Spinal cord (tissue), 10 donors: ENCODE results near the gene UBE2I. TPM values are rescaled to one million over a fixed set of nuclear protein-coding genes. Genes with fewer than 3 reads are reported as not detected.

ENCODE experiments used
- DNase-seq, 6 donors: peaks; one replicate each; pipeline versions ENCODE4 v3.0.0 to v3.0.0-alpha.2; 2013 to 2015; ENCODE audit warnings: low spot score in 6 of 6, low read depth in 4 of 6
- H3K27ac ChIP-seq: one replicate; pipeline ENCODE4 v1.5.1; 2013; ENCODE audit warnings: low read depth, low read length, control low read depth
- H3K27me3 ChIP-seq: one replicate; pipeline ENCODE4 v1.6.1; 2013; ENCODE audit warnings: low read length; ENCODE audit not compliant: control insufficient read depth, insufficient read depth
- H3K36me3 ChIP-seq: one replicate; pipeline ENCODE4 v1.6.1; 2013; ENCODE audit warnings: low read length; ENCODE audit not compliant: control insufficient read depth, insufficient read depth
- H3K4me1 ChIP-seq: one replicate; pipeline ENCODE4 v1.6.1; 2013; ENCODE audit warnings: low read length; ENCODE audit not compliant: control insufficient read depth, insufficient read depth
- H3K4me3 ChIP-seq: one replicate; pipeline ENCODE4 v1.5.1; 2013; ENCODE audit warnings: low read depth, low read length, control low read depth
- H3K9me3 ChIP-seq: one replicate; pipeline ENCODE4 v1.6.1; 2013; ENCODE audit warnings: low read length; ENCODE audit not compliant: control insufficient read depth, insufficient read depth
- WGBS: methylation state at CpG from one replicate; pipeline ENCODE4 v1.1.5; 2013; ENCODE audit warnings: missing lambda C conversion rate; ENCODE audit not compliant: insufficient coverage; 5-methylcytosine and 5-hydroxymethylcytosine counted together
- polyA plus RNA-seq, 2 donors: library from polyadenylated mRNA; unstranded; fragments of 120-200 nt; gene quantifications; one replicate each; pipeline ENCODE4 v1.2.1, GENCODE V29; 2013; ENCODE audit not compliant: insufficient read length in 2 of 2
- total RNA-seq, 2 donors: library from RNA; depleted of rRNA in 1 of 2; stranded (reverse); fragments of 120-200 nt in 1 of 2; fragments of >200 nt in 1 of 2; gene quantifications; one replicate each; pipeline versions ENCODE4 v1.2.3 to v1.2.4, GENCODE V29; 2013 to 2014
- donor health status: healthy.

Gene UBE2I
- total and polyA plus RNA-seq, 4 donors: 28.7 to 139 (median 82.3) TPM

- peak overlapping the region; percentile 71 for H3K4me3 ChIP-seq
- H3K9me3 ChIP-seq: no peaks in the 10 kb centered on the region
- H3K27ac ChIP-seq: no peak overlapping the region
- H3K36me3 ChIP-seq: peaks cover 47% of the 10 kb centered on the region
- no peaks in the 10 kb centered on the region for H3K27me3 ChIP-seq
- peaks cover 32% of the 10 kb centered on the region for H3K4me1 ChIP-seq
- DNase-seq: no peak
- 2% methylated on average over 14 of the region's 14 CpGs for WGBS
Observed at GRCh38 chr16:1310832-1311200, 1.4 kb downstream of the UBE2I start.

- Histone ChIP-seq H3K36me3 (peaks cover 51% of the 10 kb centered on the region), H3K9me3 (no peaks in the 10 kb centered on the region), H3K27ac (no peak overlapping the region), H3K4me1 (peaks cover 32% of the 10 kb centered on the region), H3K4me3 (peak overlapping the region; percentile 71), H3K27me3 (no peaks in the 10 kb centered on the region)
- no peak for DNase-seq
- 19% methylated on average over 13 of the region's 13 CpGs for WGBS
Observed at GRCh38 chr16:1311212-1311737, 1.8 kb downstream of the UBE2I start.

- H3K9me3 ChIP-seq: no peaks in the 10 kb centered on the region
- H3K4me1 ChIP-seq: peaks cover 32% of the 10 kb centered on the region
- no peak overlapping the region for H3K27ac ChIP-seq
- peaks cover 57% of the 10 kb centered on the region for H3K36me3 ChIP-seq
- H3K4me3 ChIP-seq: peak overlapping the region; percentile 71
- H3K27me3 ChIP-seq: no peaks in the 10 kb centered on the region
- WGBS: 64% methylated on average over 28 of the region's 35 CpGs
- no peak for DNase-seq
Observed at GRCh38 chr16:1311738-1312466, 2.5 kb downstream of the UBE2I start.

GRCh38 chr16:1312467-1312816 lies 3.0 kb downstream of the UBE2I start:
- WGBS: 91% methylated on average over 16 of the region's 16 CpGs
- peaks cover 63% of the 10 kb centered on the region for H3K36me3 ChIP-seq
- no peak overlapping the region for H3K27ac ChIP-seq
- no peak overlapping the region for H3K4me3 ChIP-seq
- no peak for DNase-seq
- no peaks in the 10 kb centered on the region for H3K9me3 ChIP-seq
- H3K4me1 ChIP-seq: peaks cover 28% of the 10 kb centered on the region
- H3K27me3 ChIP-seq: no peaks in the 10 kb centered on the region

DNA sequence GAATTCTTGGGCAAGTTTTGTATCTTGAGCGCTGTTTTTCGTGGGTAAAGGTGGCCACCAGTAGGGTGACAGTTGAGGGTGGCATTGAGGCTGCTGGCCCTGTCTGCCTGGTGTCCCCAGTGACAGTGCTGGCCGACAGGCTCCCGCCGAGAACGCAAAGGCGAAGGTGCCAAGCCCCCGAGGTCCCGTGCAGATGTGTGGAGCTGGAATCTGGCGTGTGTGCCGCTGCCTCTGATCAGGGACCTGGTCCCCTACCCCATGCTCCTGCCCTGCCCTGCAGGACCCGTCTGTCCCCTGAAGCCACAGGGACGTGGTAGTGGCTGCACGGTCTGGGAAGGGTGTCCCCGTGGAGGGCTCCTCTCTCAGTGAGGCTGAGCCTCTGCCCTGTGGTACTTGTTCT lies 3.5 kb downstream of the UBE2I start:
- Histone ChIP-seq H3K27me3 (no peaks in the 10 kb centered on the region), H3K27ac (no peak overlapping the region), H3K9me3 (no peaks in the 10 kb centered on the region), H3K36me3 (peaks cover 67% of the 10 kb centered on the region), H3K4me1 (peaks cover 28% of the 10 kb centered on the region), H3K4me3 (no peak overlapping the region)
- WGBS: 84% methylated on average over 15 of the region's 15 CpGs
- DNase-seq: no peak

DNA sequence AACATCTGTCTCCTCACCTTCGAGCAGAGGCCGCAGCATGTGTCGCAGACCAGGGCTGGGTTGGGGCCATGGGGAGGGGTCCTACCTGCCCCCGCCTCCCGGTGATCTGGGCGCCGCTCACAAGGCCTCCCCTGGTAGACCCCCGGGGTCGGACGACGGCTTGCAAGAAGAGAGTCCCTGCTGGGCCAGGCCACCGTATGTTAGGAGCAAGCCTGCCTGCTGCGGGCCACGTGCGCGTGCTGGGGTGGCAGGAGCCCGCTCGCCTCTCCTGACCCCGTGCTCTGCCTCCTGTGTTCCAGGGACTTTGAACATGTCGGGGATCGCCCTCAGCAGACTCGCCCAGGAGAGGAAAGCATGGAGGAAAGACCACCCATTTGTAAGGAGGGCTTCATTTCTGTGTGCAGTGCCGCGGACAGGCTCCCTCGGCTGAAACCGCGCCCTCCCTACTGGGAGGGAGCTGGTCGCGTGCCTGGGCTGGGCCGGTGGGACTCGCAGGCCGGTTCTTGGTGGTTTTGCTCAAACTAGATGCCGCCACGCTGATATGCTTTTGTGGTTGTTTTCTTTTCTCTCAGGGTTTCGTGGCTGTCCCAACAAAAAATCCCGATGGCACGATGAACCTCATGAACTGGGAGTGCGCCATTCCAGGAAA lies 4.4 kb downstream of the UBE2I start:
- Histone ChIP-seq H3K27ac (no peak overlapping the region), H3K4me3 (no peak overlapping the region), H3K4me1 (peaks cover 28% of the 10 kb centered on the region), H3K9me3 (no peaks in the 10 kb centered on the region), H3K36me3 (peaks cover 77% of the 10 kb centered on the region), H3K27me3 (no peaks in the 10 kb centered on the region)
- 91% methylated on average over 37 of the region's 38 CpGs for WGBS
- no peak for DNase-seq

- DNase-seq: no peak
- no peak overlapping the region for H3K4me3 ChIP-seq
Observed at GRCh38 chr16:1314399-1315068, 5.1 kb downstream of the UBE2I start.

DNA sequence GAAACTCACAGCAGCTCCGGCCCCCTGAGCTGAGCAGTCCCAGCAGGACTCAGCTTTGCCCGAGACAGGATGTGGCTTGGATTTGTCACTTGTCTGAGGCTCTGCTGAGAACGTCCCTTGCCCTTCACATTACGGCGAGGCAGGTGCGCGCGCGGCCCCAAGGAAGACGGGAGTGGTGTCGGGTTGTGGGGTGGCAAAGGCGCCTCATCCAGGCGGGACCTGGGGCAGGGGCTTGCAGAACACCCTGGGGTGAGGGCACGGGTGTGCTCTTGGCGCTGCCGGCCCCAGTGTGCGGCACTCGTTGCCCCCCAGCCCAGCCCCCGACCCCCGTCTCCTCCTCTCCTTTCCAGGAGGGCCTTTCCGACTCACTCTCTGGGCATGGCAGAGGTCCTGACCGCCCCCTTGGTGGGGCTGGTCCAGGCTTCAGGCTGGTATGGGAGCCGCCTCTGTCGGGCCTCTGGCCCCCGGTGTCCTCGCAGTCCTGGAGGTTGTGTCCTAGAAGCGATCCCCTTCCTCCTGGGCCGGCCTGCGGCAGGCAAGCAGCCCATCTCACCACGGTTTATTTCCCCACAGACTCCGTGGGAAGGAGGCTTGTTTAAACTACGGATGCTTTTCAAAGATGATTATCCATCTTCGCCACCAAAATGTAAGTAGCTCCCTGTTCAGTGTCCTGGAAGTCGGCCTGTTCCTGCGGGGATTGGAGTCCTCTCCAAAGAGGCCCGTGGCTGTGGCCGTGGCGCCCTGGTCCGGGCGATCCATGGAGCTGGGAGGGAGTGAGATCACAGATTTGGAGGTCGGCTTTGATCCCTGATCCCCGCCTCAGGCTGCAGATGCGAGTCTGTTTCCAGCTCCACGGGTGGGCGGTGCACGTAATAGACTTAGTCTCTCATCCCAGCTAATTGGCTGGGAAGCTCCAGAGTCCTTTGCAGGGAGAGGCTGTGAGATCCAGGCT lies 5.9 kb downstream of the UBE2I start:
- no peak for DNase-seq
- no peaks in the 10 kb centered on the region for H3K9me3 ChIP-seq
- no peak overlapping the region for H3K4me3 ChIP-seq
- H3K4me1 ChIP-seq: peaks cover 28% of the 10 kb centered on the region
- 89% methylated on average over 42 of the region's 46 CpGs for WGBS
- H3K27ac ChIP-seq: no peak overlapping the region
- no peaks in the 10 kb centered on the region for H3K27me3 ChIP-seq
- peaks cover 92% of the 10 kb centered on the region for H3K36me3 ChIP-seq

More at GRCh38 chr16:1314399-1315068, 5.1 kb downstream of the UBE2I start:
- no peaks in the 10 kb centered on the region for H3K9me3 ChIP-seq
- peaks cover 28% of the 10 kb centered on the region for H3K4me1 ChIP-seq
- H3K27ac ChIP-seq: no peak overlapping the region
- WGBS: 88% methylated on average over 28 of the region's 28 CpGs
- H3K36me3 ChIP-seq: peaks cover 83% of the 10 kb centered on the region
- H3K27me3 ChIP-seq: no peaks in the 10 kb centered on the region

GRCh38 chr16:1316033-1316405 lies 6.6 kb downstream of the UBE2I start:
- DNase-seq: no peak
- H3K4me3 ChIP-seq: no peak overlapping the region
- H3K9me3 ChIP-seq: no peaks in the 10 kb centered on the region
- H3K4me1 ChIP-seq: peaks cover 22% of the 10 kb centered on the region
- no peak overlapping the region for H3K27ac ChIP-seq
- 92% methylated on average over 13 of the region's 14 CpGs for WGBS
- H3K36me3 ChIP-seq: peaks cover 98% of the 10 kb centered on the region
- H3K27me3 ChIP-seq: no peaks in the 10 kb centered on the region
